Mesendoderm (in vitro differentiated cells): Measurements from ENCODE around the gene EGFLAM.

Experiments
- DNase-seq: peaks from one replicate; pipeline ENCODE4 v3.0.0; 2013
- H2AK5ac ChIP-seq: 2 replicates; pipeline ENCODE4 v1.6.1; 2013; ENCODE audit warnings: low read length, inconsistent platforms
- H2BK120ac ChIP-seq: 2 replicates; pipeline ENCODE4 v1.6.1; 2013; ENCODE audit warnings: low read depth, mild to moderate bottlenecking, low read length, moderate library complexity, mixed read lengths
- H2BK15ac ChIP-seq: replicated peaks from 2 replicates; pipeline ENCODE4 v1.6.1; 2013; ENCODE audit warnings: low read depth, mild to moderate bottlenecking, moderate library complexity
- H2BK5ac ChIP-seq: 2 replicates; pipeline ENCODE4 v1.6.1; 2013; ENCODE audit warnings: low read length, inconsistent platforms
- H3K18ac ChIP-seq: 2 replicates; pipeline ENCODE4 v1.6.1; 2013; ENCODE audit warnings: mild to moderate bottlenecking, low read length, mixed read lengths
- H3K23ac ChIP-seq: one replicate; pipeline ENCODE4 v1.6.1; 2013; ENCODE audit warnings: low read length
- H3K27ac ChIP-seq: 2 replicates; pipeline ENCODE4 v1.5.1; 2013; ENCODE audit warnings: low read depth, mild to moderate bottlenecking, inconsistent platforms, low read length, moderate library complexity
- H3K27me3 ChIP-seq: 2 replicates; pipeline ENCODE4 v1.6.1; 2013; ENCODE audit warnings: low read length, control low read depth, mild to moderate bottlenecking, inconsistent platforms; ENCODE audit not compliant: insufficient read depth, poor library complexity
- H3K36me3 ChIP-seq: 2 replicates; pipeline ENCODE4 v1.6.1; 2013; ENCODE audit warnings: low read length, inconsistent platforms; ENCODE audit not compliant: control insufficient read depth, insufficient read depth
- H3K4ac ChIP-seq: one replicate; pipeline ENCODE4 v1.6.1; 2013; ENCODE audit warnings: low read depth, mild to moderate bottlenecking, low read length, moderate library complexity
- H3K4me1 ChIP-seq: 2 replicates; pipeline ENCODE4 v1.6.1; 2013; ENCODE audit warnings: low read depth, low read length, inconsistent platforms; ENCODE audit not compliant: control insufficient read depth
- H3K4me2 ChIP-seq: 2 replicates; pipeline ENCODE4 v1.6.1; 2013; ENCODE audit warnings: low read length
- H3K4me3 ChIP-seq: 2 replicates; pipeline ENCODE4 v1.5.1; 2013; ENCODE audit warnings: mild to moderate bottlenecking, low read length
- H3K56ac ChIP-seq: one replicate; pipeline ENCODE4 v1.6.1; 2013; ENCODE audit warnings: low read length
- H3K79me1 ChIP-seq: 2 replicates; pipeline ENCODE4 v1.6.1; 2013; ENCODE audit warnings: low read length, inconsistent platforms
- H3K79me2 ChIP-seq: 2 replicates; pipeline ENCODE4 v1.6.1; 2013; ENCODE audit warnings: mild to moderate bottlenecking, low read length; ENCODE audit not compliant: control insufficient read depth, insufficient read depth
- H3K9ac ChIP-seq: 2 replicates; pipeline ENCODE4 v1.6.1; 2013; ENCODE audit warnings: low read length, inconsistent platforms
- H4K5ac ChIP-seq: one replicate; pipeline ENCODE4 v1.6.1; 2013; ENCODE audit warnings: low read length
- H4K8ac ChIP-seq: one replicate; pipeline ENCODE4 v1.6.1; 2013; ENCODE audit warnings: low read depth, mild to moderate bottlenecking, control low read depth, low read length, moderate library complexity
- WGBS: extraction: QIAGEN DNeasy Blood & Tissue Kit; methylation state at CpG from one replicate; pipeline ENCODE4 v1.1.7; 2013; ENCODE audit warnings: low lambda C conversion rate, missing lambda C conversion rate; ENCODE audit not compliant: insufficient coverage; ENCODE audit errors: extremely low coverage; 5-methylcytosine and 5-hydroxymethylcytosine counted together

EGFLAM gene

DNA sequence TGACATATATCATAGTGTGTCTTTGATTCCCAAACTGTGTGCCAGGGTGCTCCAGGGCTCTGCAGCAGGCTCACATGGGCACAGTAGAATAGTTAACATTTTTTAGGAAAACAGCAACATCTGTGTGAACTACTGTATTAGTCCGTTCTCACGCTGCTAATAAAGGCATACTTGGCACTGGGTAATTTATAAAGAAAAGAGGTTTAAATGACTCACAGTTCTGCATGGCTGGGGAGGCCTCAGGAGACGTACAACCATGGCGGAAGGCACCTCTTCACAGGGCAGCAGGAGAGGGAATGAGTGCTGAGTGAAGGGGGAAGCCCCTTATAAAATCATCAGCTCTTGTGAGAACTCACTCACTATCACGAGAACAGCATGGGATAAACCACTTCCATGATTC, 82.7 kb downstream of the EGFLAM start:
- Histone ChIP-seq H3K4me2 (peak overlapping the region; percentile 48), H2BK5ac (peak overlapping the region; percentile 96), H3K4me3 (peak overlapping the region; percentile 79), H2BK15ac (no peak overlapping the region), H3K4me1 (peaks cover 11% of the 10 kb centered on the region), H3K23ac (no peak overlapping the region), H4K5ac (no peak overlapping the region), H4K8ac (no peak overlapping the region), H3K27ac (no peak overlapping the region), H2AK5ac (no peak overlapping the region), H3K36me3 (peaks cover 7% of the 10 kb centered on the region), H3K79me2 (peaks cover 27% of the 10 kb centered on the region), H3K79me1 (no peaks in the 10 kb centered on the region), H3K27me3 (no peaks in the 10 kb centered on the region), H3K4ac (no peak overlapping the region), H2BK120ac (peak overlapping the region; percentile 74), H3K9ac (peak overlapping the region; percentile 83), H3K18ac (peak overlapping the region; percentile 71), H3K56ac (peak overlapping the region; percentile 69)
- peak; percentile 64 for DNase-seq
- no CpG with 5 or more reads among the region's 5 CpGs for WGBS

DNA sequence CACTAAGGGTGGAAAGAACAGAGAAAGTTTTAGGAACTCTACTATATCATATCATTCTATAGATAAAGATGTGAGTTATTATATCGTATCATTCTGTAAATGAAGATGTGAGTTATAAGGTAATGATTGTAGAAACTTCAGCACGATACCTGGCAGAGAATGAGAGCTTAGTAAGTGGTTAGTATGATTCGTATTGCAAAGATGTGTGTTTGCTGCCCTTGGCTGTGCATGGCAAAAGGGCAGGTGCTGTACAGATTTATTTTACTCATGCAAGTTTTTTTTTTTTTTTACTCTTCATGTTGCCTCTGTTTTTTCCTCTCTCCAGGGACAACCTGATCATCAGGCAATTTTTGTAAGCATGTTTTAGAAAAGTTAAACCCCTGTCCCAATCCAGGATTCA, 83.3 kb downstream of the EGFLAM start:
- H3K36me3 ChIP-seq, result peaks cover 7% of the 10 kb centered on the region
- WGBS, result 100% methylated on average over 2 of the region's 3 CpGs
- H3K79me1 ChIP-seq, result no peaks in the 10 kb centered on the region
- no peak for DNase-seq
- H4K5ac ChIP-seq, result no peak overlapping the region
- no peak overlapping the region for H2BK15ac ChIP-seq
- H3K4me2 ChIP-seq, result no peak overlapping the region
- H2BK120ac ChIP-seq, result no peak overlapping the region
- H3K27ac ChIP-seq, result peak overlapping the region; percentile 68
- peak overlapping the region; percentile 73 for H3K56ac ChIP-seq
- no peak overlapping the region for H3K4me3 ChIP-seq
- peaks cover 11% of the 10 kb centered on the region for H3K4me1 ChIP-seq
- peak overlapping the region; percentile 30 for H3K9ac ChIP-seq
- H3K27me3 ChIP-seq, result no peaks in the 10 kb centered on the region
- H3K79me2 ChIP-seq, result peaks cover 27% of the 10 kb centered on the region
- no peak overlapping the region for H4K8ac ChIP-seq
- no peak overlapping the region for H3K18ac ChIP-seq
- H3K4ac ChIP-seq, result no peak overlapping the region
- no peak overlapping the region for H3K23ac ChIP-seq
- no peak overlapping the region for H2AK5ac ChIP-seq
- H2BK5ac ChIP-seq, result peak overlapping the region; percentile 80

DNA sequence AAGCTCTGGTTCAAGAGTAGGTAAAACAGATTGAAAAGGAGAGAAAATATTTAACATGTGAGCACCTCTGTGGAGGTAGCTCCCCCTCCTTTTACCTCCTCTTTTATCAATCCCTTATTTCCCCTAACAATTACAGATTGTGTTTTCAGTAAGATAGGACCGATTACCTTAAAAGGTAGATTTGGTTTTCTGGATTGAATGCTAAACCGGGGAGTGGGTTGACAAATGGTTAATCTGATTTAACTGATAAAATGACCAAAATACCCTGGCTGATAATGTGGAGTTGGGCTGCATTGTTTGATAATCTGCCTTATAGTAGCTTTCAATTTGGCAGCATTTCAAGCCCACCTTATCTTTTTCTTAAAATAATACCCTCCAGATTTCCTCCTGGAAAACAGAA, 83.9 kb downstream of the EGFLAM start:
- Histone ChIP-seq H2AK5ac (no peak overlapping the region), H2BK120ac (no peak overlapping the region), H3K79me1 (no peaks in the 10 kb centered on the region), H4K8ac (no peak overlapping the region), H2BK5ac (peak overlapping the region; percentile 80), H3K4me3 (no peak overlapping the region), H3K4ac (no peak overlapping the region), H3K4me2 (peak overlapping the region; percentile 4), H3K36me3 (peaks cover 7% of the 10 kb centered on the region), H4K5ac (no peak overlapping the region), H3K56ac (peak overlapping the region; percentile 73), H3K18ac (no peak overlapping the region), H3K79me2 (peaks cover 27% of the 10 kb centered on the region), H2BK15ac (no peak overlapping the region), H3K27ac (peak overlapping the region; percentile 68), H3K4me1 (peaks cover 11% of the 10 kb centered on the region), H3K27me3 (no peaks in the 10 kb centered on the region), H3K9ac (peak overlapping the region; percentile 30), H3K23ac (no peak overlapping the region)
- WGBS, result no CpG with 5 or more reads among the region's 2 CpGs
- peak; percentile 90 for DNase-seq

GRCh38 chr5:38344891-38345290, 86.5 kb downstream of the EGFLAM start:
- DNase-seq, result no peak
- H4K8ac ChIP-seq, result no peak overlapping the region

DNA sequence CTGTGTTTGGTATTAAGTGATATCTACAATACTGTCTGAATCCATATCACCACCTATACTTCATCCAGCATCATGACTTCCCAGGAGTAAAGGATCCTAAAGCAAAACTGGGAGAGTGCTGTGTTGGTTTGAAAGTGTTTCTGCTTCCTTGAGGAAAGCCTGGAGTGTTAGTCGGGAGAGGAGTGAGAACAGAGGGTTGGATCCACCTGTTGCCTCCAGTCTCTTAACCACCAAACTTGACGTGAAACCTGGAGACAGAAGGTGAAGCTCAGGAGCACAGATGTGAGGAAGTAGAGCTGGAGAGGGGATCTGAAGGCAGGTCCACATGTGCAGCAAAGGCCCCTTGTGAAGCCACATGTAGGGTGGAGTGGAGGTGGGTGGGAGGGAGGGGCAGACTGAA, 88.2 kb downstream of the EGFLAM start:
- H4K5ac ChIP-seq, result no peak overlapping the region
- peaks cover 9% of the 10 kb centered on the region for H3K4me1 ChIP-seq
- H3K36me3 ChIP-seq, result no peaks in the 10 kb centered on the region
- H3K79me1 ChIP-seq, result no peaks in the 10 kb centered on the region
- DNase-seq, result no peak
- no peak overlapping the region for H3K23ac ChIP-seq
- no peaks in the 10 kb centered on the region for H3K27me3 ChIP-seq
- H2BK5ac ChIP-seq, result no peak overlapping the region
- no peak overlapping the region for H4K8ac ChIP-seq
- H2BK120ac ChIP-seq, result no peak overlapping the region
- H3K79me2 ChIP-seq, result no peaks in the 10 kb centered on the region
- H3K4me2 ChIP-seq, result no peak overlapping the region
- no peak overlapping the region for H2BK15ac ChIP-seq
- H3K18ac ChIP-seq, result no peak overlapping the region
- peak overlapping the region; percentile 35 for H2AK5ac ChIP-seq
- H3K9ac ChIP-seq, result no peak overlapping the region
- no peak overlapping the region for H3K56ac ChIP-seq
- H3K27ac ChIP-seq, result no peak overlapping the region
- H3K4ac ChIP-seq, result no peak overlapping the region
- H3K4me3 ChIP-seq, result no peak overlapping the region
- no CpG with 5 or more reads among the region's 2 CpGs for WGBS

More at GRCh38 chr5:38344891-38345290, 86.5 kb downstream of the EGFLAM start:
- Histone ChIP-seq H3K4me1 (peaks cover 9% of the 10 kb centered on the region), H3K23ac (no peak overlapping the region), H3K27ac (no peak overlapping the region), H3K4me3 (no peak overlapping the region), H2BK15ac (no peak overlapping the region), H4K5ac (no peak overlapping the region), H3K36me3 (peaks cover 1% of the 10 kb centered on the region), H3K9ac (no peak overlapping the region), H2BK5ac (peak overlapping the region; percentile 9), H2BK120ac (no peak overlapping the region), H3K56ac (peak overlapping the region; percentile 18), H2AK5ac (peak overlapping the region; percentile 53), H3K4me2 (no peak overlapping the region), H3K4ac (no peak overlapping the region), H3K79me2 (peaks cover 9% of the 10 kb centered on the region), H3K79me1 (no peaks in the 10 kb centered on the region), H3K27me3 (no peaks in the 10 kb centered on the region), H3K18ac (no peak overlapping the region)
- no CpG with 5 or more reads among the region's 4 CpGs for WGBS

GRCh38 chr5:38347040-38347763, 88.8 kb downstream of the EGFLAM start:
- no peaks in the 10 kb centered on the region for H3K79me2 ChIP-seq
- peaks cover 4% of the 10 kb centered on the region for H3K4me1 ChIP-seq
- H3K23ac ChIP-seq, result no peak overlapping the region
- H2BK15ac ChIP-seq, result no peak overlapping the region
- no peak overlapping the region for H3K56ac ChIP-seq
- H2BK5ac ChIP-seq, result no peak overlapping the region
- no peak overlapping the region for H3K18ac ChIP-seq
- H4K5ac ChIP-seq, result no peak overlapping the region
- DNase-seq, result peak; percentile 55
- H3K4me2 ChIP-seq, result no peak overlapping the region
- H3K27me3 ChIP-seq, result no peaks in the 10 kb centered on the region
- H3K79me1 ChIP-seq, result no peaks in the 10 kb centered on the region
- no peak overlapping the region for H2BK120ac ChIP-seq
- no peak overlapping the region for H3K4me3 ChIP-seq
- no peak overlapping the region for H3K27ac ChIP-seq
- no peaks in the 10 kb centered on the region for H3K36me3 ChIP-seq
- H4K8ac ChIP-seq, result no peak overlapping the region
- H3K9ac ChIP-seq, result no peak overlapping the region
- WGBS, result no CpG with 5 or more reads among the region's 6 CpGs
- no peak overlapping the region for H2AK5ac ChIP-seq
- no peak overlapping the region for H3K4ac ChIP-seq
